H1 (cell line): ENCODE data around the gene L3MBTL4. TPM values are rescaled to one million over a fixed set of nuclear protein-coding genes. Genes with fewer than 3 reads are reported as not detected.

ENCODE experiments used
- polyA plus RNA-seq, 7 experiments: library from polyadenylated mRNA; depleted of rRNA in 3 of 7; stranded (reverse) in 5 of 7; unstranded in 2 of 7; fragments of >200 nt in 5 of 7; fragments of 200-250 nt in 2 of 7; gene quantifications; 1 replicate in 5 of 7; 2 replicates in 1 of 7; 4 replicates in 1 of 7; pipeline versions ENCODE4 v1.2.1 to v1.2.3, GENCODE V29; 2011 to 2013; ENCODE audit warnings: missing spikeins in 2 of 7, mixed read lengths in 2 of 7
- total RNA-seq: library from RNA; stranded (reverse); fragmentation: NEBNext Ultra II Directional; extraction: Animal tissue kit (Norgen Biotek cat#: 25700); gene quantifications from 2 replicates; pipeline ENCODE4 v1.2.1, GENCODE V29; 2021
- TF ChIP-seq, protein P1 (sequence below): IDR thresholded peaks from 2 replicates; pipeline ENCODE4 v1.6.1; 2012; ENCODE audit warnings: inconsistent platforms

Gene L3MBTL4
- total and polyA plus RNA-seq, 2 of the 8 experiments (the other 6 are each of a cell fraction or from before 2014, with no cell fraction given): 1.0 to 2.1 TPM

GRCh38 chr18:6004683-6005082 lies 410.0 kb downstream of the L3MBTL4 start (continued):
- TF ChIP-seq, protein P1, sequence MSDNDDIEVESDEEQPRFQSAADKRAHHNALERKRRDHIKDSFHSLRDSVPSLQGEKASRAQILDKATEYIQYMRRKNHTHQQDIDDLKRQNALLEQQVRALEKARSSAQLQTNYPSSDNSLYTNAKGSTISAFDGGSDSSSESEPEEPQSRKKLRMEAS: no peak
